GM04504 (cell line): Measurements from ENCODE around the gene ACOX3.
"Not testable (repeated sequence)": the region's sequence is repeated elsewhere in the genome, so short reads cannot be mapped to it uniquely, and the experiment has no call there.

Experiments
- DNase-seq: peaks from one replicate; pipeline ENCODE4 v3.0.0-alpha.2; 2012; ENCODE audit warnings: low read depth

Gene ACOX3

GRCh38 chr4:8386731-8387130, 53.8 kb downstream of the ACOX3 start:
- no peak for DNase-seq

DNA sequence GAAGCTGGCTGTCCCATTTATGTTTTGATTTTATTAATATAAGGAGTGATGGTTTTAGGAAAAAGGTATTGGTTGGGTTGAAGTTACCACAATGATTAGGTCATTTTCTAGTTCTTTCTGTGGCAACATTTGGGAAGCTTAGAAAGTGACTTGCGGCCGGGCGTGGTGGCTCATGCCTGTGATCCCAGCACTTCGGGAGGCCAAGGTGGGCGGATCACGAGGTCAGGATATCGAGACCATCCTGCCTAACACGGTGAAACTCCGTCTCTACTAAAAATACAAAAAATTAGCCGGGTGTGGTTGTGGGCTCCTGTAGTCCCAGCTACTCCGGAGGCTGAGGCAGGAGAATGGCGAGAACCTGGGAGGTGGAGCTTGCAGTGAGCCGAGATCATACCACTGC, 54.4 kb downstream of the ACOX3 start:
- DNase-seq = not testable (repeated sequence)

DNA sequence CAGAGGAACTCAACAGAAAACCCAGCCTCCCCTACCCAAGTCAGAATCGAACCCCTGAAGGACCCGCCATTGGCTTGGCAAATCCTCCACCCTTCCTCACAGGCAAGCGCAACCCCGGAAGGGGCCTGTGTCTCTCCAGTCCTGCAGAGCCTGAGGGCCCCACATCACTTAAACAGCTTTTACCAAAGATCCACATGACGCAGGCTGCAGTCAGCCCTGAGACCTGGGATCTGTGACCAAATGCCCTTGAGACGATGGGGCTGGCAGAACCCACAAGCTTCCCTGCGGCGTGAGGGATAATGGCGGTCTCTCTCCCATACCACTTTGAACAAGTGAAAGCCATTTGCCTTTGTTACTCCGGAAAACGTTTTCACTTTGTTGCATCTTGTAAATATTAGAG, 54.9 kb downstream of the ACOX3 start:
- no peak for DNase-seq

GRCh38 chr4:8385106-8385505, 55.4 kb downstream of the ACOX3 start:
- no peak for DNase-seq

GRCh38 chr4:8384397-8385060, 56.0 kb downstream of the ACOX3 start:
- no peak for DNase-seq

DNA sequence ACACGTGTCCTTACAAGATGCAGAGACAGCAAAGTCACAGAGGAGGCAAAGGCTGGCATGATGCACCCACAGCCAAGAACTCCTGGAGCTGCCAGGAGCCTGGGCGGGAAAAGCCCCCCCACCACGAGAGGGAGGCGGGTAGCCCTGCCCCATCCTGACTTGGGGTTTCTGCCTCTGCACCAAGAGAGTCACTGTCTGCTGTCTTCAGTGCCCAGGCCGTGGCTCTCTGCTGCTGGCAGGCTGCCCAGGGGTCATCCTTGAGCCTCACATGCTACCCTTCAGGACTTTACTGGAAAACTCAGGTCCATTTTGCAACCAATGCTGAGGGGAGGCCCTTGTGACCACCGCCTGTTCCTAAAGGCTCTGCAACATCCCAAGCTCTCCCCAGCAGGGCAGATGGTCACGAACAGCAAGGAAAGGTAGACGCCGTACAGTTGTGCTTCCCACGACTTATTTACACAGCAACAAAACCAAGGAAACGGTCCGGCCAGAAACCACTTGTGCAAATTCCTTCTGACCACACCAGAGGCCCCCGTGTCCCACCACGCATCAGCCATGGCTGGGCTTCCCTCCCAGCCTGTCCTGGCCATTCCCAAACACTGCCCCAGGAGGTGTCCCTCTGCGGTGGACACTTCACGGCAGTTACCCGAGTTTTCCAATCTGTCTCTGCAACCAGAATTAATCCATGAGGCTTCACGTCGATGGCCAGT, 56.9 kb downstream of the ACOX3 start:
- no peak for DNase-seq

- DNase-seq = no peak
Observed at GRCh38 chr4:8383016-8383415, 57.5 kb downstream of the ACOX3 start.

GRCh38 chr4:8381814-8382581, 58.5 kb downstream of the ACOX3 start:
- no peak for DNase-seq

DNA sequence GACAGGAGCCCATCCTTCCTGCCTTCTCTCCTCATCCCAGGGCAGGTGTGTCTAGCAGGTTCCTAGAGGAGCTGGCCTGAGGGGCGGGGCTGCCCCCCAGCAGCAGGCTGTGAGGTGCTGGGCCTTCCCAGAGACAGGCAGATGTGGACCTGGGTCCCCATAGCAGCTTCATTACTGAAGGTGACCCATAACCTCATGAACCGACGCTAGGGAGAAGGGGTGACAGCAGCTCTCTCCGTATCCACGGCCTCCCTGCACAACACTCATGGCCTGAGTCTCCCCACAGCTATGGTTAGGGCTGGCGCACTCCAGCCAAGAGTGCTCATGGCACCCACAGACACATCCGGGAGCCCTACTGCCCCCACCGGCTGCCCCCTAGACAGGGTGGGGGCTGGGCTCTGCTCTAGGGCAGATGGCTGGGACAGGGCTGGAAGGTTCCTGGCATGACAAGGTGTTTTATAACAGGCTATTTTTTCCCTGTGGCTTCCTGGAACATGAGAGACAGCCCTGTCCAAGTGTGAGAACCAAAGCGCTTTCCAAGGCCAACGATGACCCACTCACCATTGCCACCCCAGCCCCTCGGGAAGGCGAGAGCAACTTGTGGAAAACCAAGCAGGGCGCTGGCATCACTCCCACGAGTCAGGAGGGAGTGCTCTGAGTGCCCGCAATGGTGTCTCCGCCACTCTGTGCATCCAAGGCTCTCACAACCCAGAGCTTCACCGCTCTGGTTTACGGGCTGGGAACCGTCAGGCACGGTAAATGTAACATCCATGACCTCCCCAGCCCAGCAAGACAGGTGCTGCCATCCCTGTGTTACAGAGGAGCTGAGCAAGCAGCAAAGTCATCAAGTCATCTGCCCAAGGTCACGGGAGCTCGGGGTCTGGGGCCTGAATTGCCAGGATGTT, 59.8 kb downstream of the ACOX3 start:
- DNase-seq = no peak

DNA sequence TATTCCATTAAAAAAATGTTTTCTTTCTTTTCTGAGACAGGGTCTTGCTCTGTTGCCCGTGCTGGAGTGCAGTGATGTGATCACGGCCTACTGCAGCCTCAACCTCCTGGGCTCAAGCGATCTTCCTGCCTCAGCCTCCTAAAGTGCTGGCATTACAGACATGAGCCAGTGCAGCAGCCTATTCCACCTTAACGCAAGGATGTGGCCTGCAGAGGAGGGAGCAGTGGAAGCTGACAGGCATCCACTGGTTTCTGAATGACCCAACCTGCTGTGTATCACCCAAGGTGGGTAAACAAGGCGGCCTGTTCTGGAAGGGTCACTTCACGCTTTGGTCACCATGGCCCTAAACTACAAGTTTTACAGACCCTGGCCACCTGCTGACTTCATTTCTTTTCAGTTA, 60.8 kb downstream of the ACOX3 start:
- DNase-seq = no peak

- DNase-seq = no peak
Observed at GRCh38 chr4:8379281-8379680, 61.2 kb downstream of the ACOX3 start.

DNA sequence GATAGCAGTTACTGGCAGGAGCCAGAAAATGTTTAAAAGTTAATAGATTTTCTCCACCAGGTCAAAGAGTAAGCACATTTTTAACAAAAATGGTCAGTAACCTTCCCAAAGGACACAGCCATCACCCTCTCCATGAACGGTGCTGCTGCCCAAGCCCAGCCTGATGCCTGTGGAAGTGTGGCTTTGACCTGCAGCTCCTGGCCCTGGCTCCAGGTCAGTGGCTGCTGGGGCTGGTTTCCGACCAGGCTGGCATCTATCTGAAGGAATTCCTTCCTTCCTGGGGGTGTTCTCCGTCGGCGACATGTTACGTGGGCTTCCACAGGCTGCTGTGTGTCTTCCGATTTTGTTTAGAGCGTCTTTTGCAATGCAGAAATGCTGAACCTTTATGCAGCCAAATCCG, 61.7 kb downstream of the ACOX3 start:
- DNase-seq = no peak

GRCh38 chr4:8378101-8378724, 62.3 kb downstream of the ACOX3 start:
- no peak for DNase-seq

GRCh38 chr4:8377103-8378075, 63.1 kb downstream of the ACOX3 start:
- no peak for DNase-seq

DNA sequence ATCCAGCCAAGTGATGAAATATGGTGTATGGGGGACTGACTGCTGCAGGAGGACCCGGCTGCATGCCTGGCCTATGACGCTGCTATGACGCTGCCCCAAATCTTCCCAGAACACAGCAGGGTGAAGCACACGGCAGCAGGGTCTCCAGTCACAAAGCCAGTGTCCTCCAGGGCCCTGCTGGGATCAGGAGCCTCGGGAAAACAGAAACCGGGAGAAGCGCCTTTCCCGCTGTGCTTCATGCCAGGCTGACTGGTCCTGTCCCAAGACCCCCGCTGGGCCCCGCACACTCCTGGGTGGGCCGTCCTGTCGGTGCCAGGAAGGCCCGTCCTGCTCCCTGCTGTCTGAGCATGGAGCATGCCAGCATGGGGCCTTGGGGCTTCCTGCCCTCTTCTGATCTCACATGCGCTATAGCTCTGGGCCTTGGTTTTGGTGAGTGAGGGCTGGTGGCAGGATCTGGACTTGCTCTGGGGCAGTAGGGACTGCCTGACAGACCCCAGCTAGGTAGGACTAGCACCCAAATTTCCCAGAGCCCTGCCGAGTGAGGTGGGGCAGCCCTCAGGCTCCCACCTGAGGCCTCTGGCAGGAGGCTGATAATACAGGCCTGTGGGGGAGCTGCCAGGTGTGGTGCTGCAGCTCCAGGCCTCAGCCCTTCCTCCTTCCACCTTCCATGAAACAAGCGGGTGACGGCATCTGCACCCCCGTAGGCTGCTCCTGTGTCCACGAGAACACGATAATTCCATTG, 64.0 kb downstream of the ACOX3 start:
- DNase-seq = no peak

- no peak for DNase-seq
Observed at GRCh38 chr4:8374851-8375649, 65.5 kb downstream of the ACOX3 start.

- DNase-seq = no peak
Observed at GRCh38 chr4:8373973-8374545, 66.5 kb downstream of the ACOX3 start.

GRCh38 chr4:8373270-8373972, 67.1 kb downstream of the ACOX3 start:
- no peak for DNase-seq
